ENCODE measurements around the gene PLEKHG4.

Gene PLEKHG4

DNA sequence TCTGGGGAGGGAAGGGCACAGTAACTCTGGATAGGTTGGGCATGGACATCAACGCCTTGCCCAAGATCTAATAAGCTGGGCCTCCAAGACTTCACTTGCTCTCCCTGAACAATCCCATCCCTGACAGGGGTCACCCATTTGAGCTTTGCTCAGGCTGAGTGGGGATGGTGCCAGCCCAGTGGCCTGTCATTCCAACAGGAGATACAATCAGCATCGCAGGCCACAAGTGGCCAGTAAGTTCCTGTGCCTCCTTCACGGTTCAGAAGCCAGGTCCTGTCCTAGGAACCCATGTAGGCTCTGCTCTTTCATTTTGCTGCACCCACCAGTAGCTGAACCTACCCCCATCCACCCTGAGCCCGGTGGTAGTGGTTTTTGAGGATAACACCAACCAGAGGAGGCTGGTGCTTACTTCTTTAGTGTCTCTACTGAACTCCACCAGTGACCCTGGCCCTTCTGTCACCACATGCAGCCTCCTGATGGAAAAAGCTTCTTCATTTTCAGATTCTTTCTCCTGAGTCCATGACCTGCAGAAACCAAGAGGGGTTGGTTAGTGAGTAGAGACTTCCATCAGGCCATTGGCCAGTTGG lies 14.9 kb downstream of the PLEKHG4 start:
- no peak for DNase-seq

DNA sequence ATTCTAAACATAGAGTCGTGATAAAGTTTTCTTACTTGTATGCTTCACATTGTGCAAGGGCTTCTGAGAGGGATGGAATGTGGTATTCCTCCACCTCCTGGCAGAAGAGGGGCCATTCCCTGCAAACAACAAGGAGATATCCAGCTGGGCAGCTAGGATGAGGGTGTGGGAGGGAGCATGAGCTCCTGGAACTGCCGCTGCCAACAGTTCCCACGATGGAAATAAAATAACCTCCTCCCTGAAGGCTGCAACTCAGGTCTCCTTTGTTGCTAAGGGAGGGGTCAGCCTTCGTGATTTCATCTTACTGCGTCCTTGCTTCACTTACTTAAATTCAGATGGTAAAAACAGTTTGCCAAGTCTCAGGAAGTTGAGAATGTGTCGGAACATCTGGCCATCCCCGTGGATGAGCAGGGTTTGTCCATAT lies 15.6 kb downstream of the PLEKHG4 start:
- DNase-seq, result no peak

DNA sequence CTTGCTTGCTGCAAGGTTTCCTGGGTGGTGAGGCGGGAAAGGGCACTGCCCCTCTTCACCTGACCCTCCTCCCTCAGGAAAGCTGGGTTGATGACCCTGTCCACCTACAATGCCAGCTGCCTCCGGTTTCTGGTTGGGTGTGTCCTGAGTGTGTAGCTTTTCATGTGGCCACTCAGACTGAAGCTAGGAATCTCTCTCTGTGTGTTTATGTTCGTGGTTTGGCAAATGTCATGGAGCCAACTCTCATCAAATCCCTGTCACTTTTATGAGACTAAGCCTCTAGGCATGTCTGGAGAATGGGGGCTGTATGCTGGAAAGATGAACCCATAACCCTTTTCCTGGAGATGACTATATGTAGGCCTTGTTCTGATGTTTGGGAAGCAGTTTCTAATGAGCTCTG lies 17.1 kb downstream of the PLEKHG4 start:
- no peak for DNase-seq

DNA sequence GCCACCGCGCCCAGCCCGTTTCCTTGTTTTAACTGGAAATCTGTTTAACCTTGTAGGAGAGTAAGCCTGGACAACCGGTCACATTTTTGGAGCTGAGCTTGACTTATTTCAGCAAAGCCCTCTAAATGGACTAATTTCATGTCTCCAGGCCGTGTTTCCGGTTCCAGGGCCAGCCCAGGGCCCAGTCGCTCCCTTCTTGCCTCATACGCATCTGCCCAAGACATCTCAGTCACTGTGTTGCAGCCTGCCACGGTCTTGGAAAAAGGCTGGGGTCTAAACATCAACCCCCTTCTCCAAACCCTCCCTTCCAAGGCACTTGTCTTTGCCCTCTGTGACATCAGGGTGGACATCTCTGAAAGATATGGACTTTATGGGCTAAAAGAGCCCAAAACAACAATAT lies 18.9 kb downstream of the PLEKHG4 start:
- DNase-seq, result no peak

DNA sequence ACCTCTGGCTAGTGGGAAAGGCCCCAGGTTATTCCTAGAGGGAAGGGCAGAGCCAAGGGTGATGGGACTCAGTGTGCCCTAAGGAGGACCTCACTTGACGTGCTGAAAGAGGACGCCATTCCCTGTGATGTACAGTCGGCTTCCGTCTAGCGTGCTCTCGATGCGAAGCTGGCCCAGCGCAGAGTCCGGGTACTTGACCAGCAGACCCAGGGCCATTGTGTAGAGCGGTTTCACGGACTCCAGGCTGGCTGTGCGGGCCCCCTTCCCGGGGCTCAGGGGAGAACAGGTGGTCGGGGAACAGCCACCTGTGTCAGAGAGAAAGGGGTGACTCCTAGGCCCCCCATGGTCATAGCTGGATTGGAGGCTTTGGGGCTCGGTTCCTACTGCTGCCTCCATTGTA lies 19.9 kb downstream of the PLEKHG4 start:
- DNase-seq, result no peak

DNA sequence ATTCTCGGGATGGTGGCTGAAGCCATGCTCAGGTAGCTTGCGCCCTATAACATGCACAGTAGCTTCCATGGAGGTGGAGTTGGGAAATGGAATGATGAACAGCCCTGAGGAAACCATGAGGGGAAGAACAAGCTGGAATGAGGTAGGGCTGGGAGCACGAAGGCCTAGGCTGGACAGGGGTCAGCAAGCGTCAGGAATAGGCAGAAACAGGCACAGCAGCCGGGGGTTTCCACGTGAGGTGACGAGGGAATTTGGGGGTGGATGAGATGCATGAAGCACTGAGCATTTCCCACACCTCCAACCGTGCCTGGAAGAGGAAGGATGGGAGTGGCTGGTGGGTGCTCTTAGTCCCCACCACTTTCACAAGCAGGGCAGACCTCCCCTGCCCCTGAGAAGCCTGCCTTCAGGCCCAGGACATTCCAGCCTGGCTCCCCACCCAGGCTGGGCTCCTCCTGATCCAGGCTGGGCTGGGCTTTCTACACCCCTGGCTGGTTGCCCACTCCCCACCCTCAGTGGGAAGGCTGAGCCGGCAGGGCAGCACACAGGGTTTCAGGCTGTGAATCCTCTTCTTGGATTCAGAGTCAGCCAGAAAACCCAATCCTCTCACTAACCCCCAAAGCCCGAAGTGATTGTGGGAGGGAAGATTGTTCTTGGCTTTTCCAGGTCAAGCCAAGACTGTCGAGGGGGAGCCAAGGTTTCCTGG lies 21.9 kb downstream of the PLEKHG4 start:
- DNase-seq, result no peak

DNA sequence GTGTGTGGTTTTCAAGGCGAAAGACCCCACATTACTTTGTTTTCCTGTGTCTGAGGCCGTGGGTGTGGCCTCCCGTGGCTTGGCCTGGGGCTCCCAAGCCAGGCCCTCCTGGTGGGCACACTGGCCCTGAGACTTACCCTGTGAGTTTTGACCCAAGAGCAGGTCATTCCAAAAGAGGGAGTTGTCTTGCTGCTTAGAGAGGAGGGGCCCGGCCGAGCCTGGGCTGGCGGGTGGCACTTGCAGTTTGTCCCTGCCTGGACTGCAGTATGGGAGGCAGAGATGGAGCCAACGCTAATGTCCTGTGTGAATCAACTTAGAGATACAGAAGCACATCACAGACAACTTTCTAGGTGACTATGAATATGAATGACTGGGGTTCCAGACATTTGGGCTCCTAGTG lies 22.7 kb downstream of the PLEKHG4 start:
- DNase-seq, result no peak

DNA sequence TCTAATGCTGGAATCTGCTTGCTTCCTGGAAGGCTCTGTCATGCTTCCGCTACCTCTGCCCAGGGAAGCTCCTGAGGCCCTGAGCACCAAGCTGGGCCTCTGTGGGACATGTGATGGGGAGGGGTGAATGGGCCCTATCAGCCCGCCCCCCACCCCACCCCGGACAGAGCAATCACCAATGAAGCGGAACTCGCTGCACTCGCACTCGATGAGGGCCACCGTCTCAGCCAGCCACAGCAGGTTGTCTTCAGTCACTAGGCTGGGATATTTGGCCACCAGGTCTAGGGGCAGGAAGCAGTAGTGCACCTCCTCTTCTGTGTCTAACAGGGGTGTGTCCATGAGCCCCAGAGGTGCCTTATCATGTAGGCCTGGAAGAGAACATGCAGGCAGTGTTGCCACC lies 23.6 kb downstream of the PLEKHG4 start:
- no peak for DNase-seq

DNA sequence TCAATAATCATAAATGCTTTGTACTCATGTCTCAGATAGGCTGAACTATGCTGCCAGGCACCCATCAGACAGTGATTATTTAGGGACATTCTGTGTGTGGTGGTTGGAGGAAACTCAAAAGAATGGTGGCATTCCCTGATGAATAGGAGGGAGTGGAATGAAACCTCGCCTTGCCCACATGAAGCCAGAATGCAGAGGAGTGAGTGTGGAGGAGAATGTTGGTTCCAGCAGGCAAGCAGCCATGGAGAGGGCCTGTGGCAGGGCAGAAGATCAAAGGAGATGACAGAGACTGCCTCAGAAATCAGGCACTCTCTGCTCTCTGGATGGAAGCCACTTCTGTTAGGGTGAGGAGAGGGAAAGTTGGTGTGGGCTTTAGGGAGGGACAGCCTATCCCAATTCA lies 24.7 kb downstream of the PLEKHG4 start:
- no peak for DNase-seq

DNA sequence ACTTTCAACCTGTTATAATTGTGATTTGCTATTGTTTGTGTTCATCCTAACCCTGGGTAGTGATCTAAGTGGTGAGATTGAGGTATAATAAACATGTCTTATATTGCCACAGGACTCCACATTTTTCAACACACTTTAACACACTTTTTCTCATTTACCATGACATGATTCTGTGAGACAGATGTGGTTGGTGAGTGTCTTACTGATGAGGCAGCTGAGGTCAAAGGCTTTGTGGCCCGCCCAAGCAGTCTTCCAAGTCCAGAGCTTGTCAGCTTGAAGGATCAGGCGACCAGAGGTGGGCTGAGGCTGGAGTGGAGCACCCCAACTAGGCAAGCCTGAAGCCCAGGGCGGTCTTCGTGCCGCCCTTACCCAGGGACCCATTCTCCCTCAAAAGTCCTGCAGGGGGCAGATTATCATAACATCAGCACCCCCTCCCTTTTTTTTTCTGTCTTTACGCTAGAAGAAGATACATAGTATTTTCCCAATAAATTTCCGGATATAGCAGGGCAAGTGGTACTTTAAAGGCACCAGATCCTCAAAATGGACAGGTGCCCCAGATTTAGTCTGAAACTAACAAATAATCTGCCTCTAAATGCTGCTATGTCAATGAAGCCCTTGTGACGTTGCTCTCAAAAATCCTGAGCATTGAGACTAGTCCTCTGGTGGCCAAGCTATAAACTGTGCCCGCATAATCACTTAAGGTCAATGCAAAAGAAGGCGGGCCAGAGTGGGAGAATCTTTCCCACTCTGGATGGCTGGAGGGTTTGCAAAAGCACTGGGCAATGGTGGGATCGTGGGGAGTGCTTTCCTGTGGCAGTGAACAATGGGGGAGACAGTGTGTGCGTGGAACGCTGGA lies 26.1 kb downstream of the PLEKHG4 start:
- no peak for DNase-seq

DNA sequence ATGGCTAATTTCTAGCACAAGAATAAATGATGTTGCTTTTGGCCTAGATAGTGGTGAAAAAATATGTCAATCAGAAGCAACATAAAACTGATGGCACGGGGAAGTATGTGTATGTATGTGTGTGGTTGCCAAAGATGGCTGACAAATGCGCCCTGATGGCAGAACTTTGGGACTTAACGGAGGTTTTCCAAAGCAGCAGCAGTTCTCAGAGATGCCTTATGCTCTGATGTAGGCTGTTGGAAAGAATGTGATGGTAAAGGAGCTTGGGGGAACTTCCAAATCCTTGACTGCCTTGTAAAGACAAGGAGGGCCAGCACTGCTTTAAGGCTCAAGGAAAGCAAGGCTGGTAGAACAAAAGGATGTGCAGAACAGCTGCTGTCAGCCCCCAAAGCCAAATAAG lies 31.2 kb downstream of the PLEKHG4 start:
- no peak for DNase-seq

DNA sequence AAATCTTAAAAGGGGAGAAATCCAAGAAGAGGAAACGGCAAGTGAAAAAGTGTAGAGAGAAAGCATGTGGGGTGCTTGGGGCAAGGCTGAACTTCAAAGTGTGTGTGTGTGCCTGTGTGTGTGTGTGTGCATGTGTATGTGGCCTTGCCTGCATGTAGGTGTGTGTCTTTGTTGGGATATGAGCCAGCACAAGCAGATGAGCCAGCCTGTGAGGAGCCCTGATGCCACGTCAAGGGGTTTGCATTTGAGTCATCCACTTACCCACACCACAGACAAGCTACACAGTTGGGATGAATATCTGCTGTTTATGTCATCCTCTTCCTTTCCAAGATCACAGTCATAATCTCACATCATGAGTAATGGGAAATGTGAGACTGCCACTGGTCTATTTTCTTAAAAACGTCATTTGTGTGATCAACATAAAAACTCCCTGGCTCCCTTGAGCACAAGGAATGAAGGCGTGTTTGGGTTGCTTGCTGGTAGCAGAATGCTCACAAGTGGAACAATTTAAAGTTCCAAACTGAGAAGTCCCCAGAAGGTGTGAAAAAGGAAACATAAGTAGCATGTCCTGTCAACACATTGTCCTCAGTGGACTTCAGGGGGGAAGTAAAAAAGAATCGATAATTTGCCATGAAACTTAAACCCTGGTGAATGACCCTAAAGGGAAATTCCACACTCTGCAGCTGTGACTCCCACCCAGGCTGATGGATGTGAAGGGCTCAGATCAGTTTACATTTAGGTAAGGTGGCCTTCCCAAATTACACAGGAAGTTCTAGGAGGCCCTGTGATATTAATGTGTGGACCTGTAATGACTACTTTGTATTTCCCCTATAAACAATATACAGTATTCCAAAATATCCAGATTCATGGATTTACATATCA lies 32.5 kb downstream of the PLEKHG4 start:
- no peak for DNase-seq

DNA sequence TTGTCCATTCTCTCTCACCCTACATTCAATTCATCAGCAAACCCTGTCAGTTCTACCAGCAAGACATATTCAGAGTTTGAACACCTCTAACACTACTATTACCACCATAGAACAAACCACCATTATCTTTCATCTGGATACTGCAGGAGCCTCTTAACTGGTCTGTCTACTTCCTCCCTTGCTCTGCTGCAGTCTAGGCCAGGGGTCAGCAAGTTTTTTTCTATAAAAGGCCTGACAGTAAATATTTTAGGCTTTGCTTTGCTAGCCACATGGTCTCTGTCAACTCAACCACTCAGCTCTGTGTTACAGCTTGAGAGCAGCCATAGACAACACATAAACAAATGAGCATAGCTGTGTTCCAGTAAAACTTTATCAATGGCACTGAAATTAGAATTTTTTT lies 33.4 kb downstream of the PLEKHG4 start:
- no peak for DNase-seq

DNA sequence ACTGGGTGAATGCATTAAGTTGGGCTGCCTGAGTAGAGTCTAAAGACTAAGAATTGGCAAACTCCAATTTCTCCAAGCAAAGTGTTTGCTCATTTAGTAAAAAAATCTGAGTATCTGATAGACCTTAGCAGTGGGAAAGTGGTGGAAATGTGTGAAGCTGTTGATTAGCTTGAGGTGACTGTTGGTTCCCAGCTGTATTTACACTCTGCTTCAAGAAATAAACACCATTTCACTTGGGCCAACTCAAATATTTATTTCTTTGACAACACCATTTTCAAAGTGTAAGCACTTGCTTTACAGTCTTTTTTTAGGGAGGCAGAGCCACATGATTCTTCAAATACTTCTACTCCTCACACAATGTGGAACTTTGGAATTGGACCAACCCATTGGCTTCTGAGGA lies 38.5 kb downstream of the PLEKHG4 start:
- DNase-seq, result no peak

DNA sequence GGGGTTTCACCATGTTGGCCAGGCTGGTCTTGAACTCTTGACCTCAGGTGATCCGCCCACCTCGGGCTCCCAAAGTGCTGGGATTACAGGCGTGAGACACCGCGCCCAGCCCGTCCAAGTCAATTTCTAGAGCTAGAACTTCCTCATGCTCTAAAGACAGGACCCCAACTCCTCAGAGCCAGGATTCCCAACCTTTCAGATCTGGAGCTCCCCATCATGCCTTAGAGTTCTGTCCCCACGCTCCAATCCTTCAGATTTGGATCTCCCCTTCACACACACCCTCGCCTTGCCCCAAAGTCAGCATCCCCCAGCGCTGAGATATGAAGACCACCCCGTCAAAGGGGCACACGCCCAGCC lies 46.8 kb downstream of the PLEKHG4 start:
- no peak for DNase-seq

DNA sequence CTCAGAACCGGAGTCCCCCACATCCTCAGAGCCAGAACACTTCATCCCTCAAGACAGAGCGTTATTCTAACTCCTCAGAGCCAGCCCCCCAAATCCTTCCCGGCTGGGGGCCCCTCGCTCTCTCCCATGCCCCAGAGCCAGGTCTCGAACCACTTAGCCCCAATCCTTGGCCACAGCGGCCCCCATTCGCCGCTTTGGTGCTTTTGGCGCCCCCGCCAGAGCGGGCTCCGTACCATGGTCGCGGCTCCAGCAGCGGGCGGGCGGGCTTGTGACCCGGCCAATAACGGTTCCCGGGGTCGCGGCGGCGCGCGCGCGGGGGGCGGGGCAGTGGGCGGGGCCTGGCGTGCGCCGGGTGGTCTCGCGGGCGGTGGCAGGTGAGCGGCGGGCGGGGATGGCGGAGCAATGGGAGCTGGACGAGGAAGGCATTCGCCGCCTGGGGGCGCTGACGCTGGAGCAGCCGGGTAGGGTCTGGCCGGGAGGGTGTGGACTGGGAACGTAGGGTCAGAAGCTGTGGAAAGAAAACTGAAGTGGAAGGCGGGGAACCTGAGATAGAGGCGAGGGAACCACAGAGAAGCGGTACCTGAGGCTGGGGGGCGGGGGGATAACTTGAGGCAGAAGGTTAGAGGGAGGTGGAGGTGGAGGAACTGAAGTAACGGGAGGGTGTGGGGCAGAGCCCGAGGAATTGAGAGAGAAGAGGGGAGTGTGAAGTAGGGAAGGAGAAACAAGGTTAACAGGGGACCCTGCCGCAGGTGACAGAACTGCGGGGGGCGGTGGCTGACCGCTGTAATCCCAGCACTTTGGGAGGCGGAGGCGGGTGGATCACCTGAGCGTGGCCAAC lies 47.4 kb downstream of the PLEKHG4 start, which contains the start of the genes KCTD19 and LRRC36:
Gene KCTD19 (minus strand): TSS at position 270 of the 838 bp plus-strand sequence. CDS start 34 bp downstream, at position 236.
Gene LRRC36 (plus strand): TSS at position 344 of the 838 bp plus-strand sequence. CDS start 48 bp downstream, at position 392.
- peak; percentile 90 for DNase-seq

DNA sequence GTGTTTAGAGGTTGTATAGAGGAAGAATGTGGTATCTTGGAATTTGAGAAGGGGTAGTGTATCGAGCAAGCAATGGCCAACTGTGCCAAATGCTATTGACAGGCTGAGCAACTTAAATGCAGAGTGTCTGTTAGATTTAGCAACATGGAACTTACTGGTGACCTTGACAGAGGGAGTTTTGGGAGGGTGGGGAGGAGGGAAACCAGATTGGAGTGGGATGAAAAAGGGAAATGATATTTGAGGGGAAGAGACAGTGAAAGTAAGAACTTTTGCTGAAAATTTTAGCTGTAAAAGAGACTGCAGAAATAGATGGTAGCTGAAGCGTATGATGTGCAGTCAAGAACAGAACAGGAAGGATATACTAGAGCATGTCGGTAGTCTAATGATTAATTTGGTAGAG lies 48.4 kb downstream of the PLEKHG4 start:
- no peak for DNase-seq

DNA sequence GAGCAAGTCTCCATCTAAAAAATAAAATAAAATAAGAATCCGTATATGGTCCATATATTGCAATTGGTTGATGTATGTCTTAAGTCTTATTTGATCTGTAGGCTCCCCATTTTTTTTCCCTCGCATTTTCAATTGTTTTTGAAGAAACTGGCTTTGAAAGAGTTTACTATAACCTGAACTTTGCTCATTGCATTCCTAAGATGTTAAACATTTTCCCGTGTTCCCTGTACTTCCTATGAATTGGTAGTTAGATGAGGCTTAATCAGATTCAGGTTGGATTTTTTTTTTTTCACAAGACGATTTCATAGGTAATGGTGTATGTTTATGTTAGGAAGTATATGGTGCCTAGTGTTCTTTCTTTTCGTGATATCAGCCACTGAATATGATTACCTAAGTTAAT lies 50.6 kb downstream of the PLEKHG4 start:
- no peak for DNase-seq

DNA sequence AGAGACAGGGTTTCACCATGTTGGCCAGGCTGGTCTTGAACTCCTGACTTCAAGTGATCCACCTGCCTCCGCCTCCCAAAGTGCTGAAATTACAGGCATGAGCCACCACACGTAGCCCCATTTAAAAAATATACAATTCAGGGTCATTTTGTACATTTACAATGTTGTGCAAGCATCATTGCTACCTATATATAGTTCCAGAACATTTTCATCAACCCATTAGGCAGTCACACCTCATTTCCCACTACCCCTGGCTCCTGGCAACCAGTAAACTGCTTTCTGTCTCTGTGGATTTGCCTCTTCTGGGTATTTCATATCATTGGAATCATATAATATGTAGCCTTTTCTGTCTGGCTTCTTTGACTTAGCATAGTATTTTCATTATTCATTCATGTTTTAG lies 54.0 kb downstream of the PLEKHG4 start:
- no peak for DNase-seq

DNA sequence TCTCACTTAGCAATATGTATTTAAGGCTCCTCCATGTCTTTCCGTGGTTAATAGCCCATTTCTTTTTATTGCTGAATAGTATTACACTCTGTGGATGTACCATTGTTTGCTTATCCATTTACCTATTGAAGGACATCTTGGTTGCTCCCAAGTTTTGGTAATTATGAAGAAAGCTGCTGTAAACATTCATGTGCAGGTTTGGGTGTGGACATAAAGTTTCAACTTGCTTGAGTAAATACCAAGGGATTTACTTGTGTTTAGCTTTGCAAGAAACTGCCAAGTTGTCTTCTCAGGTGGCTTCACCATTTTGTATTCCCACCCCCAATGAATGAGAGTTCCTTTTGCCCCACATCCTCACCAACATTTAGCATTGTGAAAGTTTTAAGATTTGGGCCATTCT lies 56.8 kb downstream of the PLEKHG4 start:
- DNase-seq, result no peak

DNA sequence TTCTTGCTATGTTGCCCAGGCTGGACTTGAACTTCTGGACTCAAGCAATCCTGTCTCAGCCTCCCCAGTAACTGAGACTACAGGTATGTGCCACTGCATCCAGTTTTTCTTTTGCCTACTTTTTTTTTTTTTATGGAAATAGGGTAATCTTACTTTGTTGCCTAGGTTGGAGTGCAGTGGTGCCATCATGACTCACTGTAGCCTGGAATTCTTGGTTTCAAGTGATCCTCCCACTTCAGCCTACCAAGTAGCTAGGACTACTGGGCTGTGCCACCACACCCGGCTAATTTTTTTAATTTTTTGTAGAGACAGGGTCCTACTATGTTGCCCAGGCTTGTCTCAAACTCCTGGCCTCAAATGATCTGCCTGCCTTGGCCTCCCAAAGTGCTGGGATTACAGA lies 57.3 kb downstream of the PLEKHG4 start:
- DNase-seq, result no peak
